Endothelial cell of umbilical vein (primary cell): ENCODE measurements around the gene BCOR. TPM values are rescaled to one million over a fixed set of nuclear protein-coding genes. Genes with fewer than 3 reads are reported as not detected.
A peak's percentile ranks its signal among the peaks of the same experiment; 100 is the strongest.

ENCODE experiments used
- BruUV-seq: library from RNA; stranded (reverse); fragments of 400-500 nt; replicated peaks from 2 replicates; lab custom pipeline; 2021; lab: Mats Ljungman, UMichigan
- CTCF ChIA-PET: fragments of 300-600, 350-600 bp; sonication (Branson Sonifier 250); formaldehyde crosslinking; loops from one replicate; lab custom pipeline; 2021; ENCODE audit warnings: antibody characterized with exemption, inconsistent platforms; lab: Charles Lee
- POLR2A ChIA-PET: fragments of 300-600, 350-600 bp; sonication (Branson Sonifier 250); formaldehyde crosslinking; loops from one replicate; lab custom pipeline; 2021; ENCODE audit warnings: antibody characterized with exemption, inconsistent platforms; lab: Charles Lee
- DNase-seq: peaks from one replicate; pipeline ENCODE4 v3.0.0-alpha.2; 2011; ENCODE audit warnings: low read depth, low spot score
- FAIRE-seq: peaks from 2 replicates; lab custom pipeline; 2011; peaks lifted over from hg19 to GRCh38; lab: Jason Lieb, UNC
- H2AFZ ChIP-seq: 2 replicates; pipeline ENCODE4 v1.6.0; 2012; ENCODE audit warnings: low read depth, low read length, control low read depth, inconsistent platforms
- H3K27ac ChIP-seq: 2 replicates; pipeline ENCODE4 v1.5.1; 2011; ENCODE audit warnings: low read depth, mild to moderate bottlenecking, control low read depth, low read length, moderate library complexity; ENCODE audit not compliant: insufficient read depth
- H3K27me3 ChIP-seq, 2 experiments: 2 replicates each; pipeline versions ENCODE4 v1.6.0 to v1.6.1; 2011; ENCODE audit warnings: low read length in 2 of 2, mixed read lengths in 1 of 2; ENCODE audit not compliant: control insufficient read depth in 2 of 2, insufficient read depth in 2 of 2
- H3K36me3 ChIP-seq, 2 experiments: 2 replicates in 1 of 2; 3 replicates in 1 of 2; pipeline ENCODE4 v1.5.1; 2011; ENCODE audit warnings: low read length in 2 of 2, mild to moderate bottlenecking in 1 of 2, moderate library complexity in 1 of 2; ENCODE audit not compliant: control insufficient read depth in 2 of 2, insufficient read depth in 2 of 2; ENCODE audit errors: extremely low read depth in 1 of 2
- H3K4me1 ChIP-seq: 3 replicates; pipeline ENCODE4 v1.5.1; 2011; ENCODE audit warnings: mild to moderate bottlenecking, low read length; ENCODE audit not compliant: control insufficient read depth, insufficient read depth; ENCODE audit errors: extremely low read depth
- H3K4me2 ChIP-seq: 2 replicates; pipeline ENCODE4 v1.6.1; 2011; ENCODE audit warnings: low read length, control low read depth, mixed read lengths; ENCODE audit not compliant: insufficient read depth
- H3K4me3 ChIP-seq, 3 experiments: fragments of 200-600 bp in 1 of 3; sonication (generic), shearing (Covaris generic) in 1 of 3; replicated peaks in 1 of 3; 2 replicates each; pipeline ENCODE4 v1.5.1; 2011 to 2016; ENCODE audit warnings: control low read depth in 3 of 3, low read length in 3 of 3, mild to moderate bottlenecking in 2 of 3, inconsistent platforms in 1 of 3, low read depth in 1 of 3, moderate library complexity in 1 of 3; ENCODE audit not compliant: insufficient read depth in 1 of 3
- H3K79me2 ChIP-seq: 2 replicates; pipeline ENCODE4 v1.6.0; 2012; ENCODE audit warnings: low read length, inconsistent platforms; ENCODE audit not compliant: control insufficient read depth, insufficient read depth
- H3K9ac ChIP-seq: replicated peaks from 2 replicates; pipeline ENCODE3; 2011; ENCODE audit warnings: low read length, control low read depth; ENCODE audit not compliant: insufficient read depth; ENCODE audit errors: extremely low read depth
- H3K9me1 ChIP-seq: replicated peaks from 3 replicates; pipeline ENCODE4 v1.6.0; 2011; ENCODE audit warnings: mild to moderate bottlenecking, low read length; ENCODE audit not compliant: control insufficient read depth, insufficient read depth; ENCODE audit errors: extremely low read depth
- H3K9me3 ChIP-seq: replicated peaks from 2 replicates; pipeline ENCODE4 v1.5.1; 2012; ENCODE audit warnings: low read length, inconsistent platforms; ENCODE audit not compliant: control insufficient read depth, insufficient read depth
- H4K20me1 ChIP-seq: replicated peaks from 2 replicates; pipeline ENCODE3; 2011; ENCODE audit warnings: mild to moderate bottlenecking, low read length; ENCODE audit not compliant: control insufficient read depth, insufficient read depth; ENCODE audit errors: extremely low read depth
- CTCF ChIP-seq, 2 donors: IDR thresholded peaks; 1 replicate in 1 of 2; 2 replicates in 1 of 2; pipeline ENCODE4 v1.5.1; 2011; ENCODE audit warnings: low read length in 2 of 2, mild to moderate bottlenecking in 2 of 2, moderate library complexity in 2 of 2, control low read depth in 1 of 2, inconsistent platforms in 1 of 2, low read depth in 1 of 2; ENCODE audit not compliant: insufficient read depth in 1 of 2; ENCODE audit errors: extremely low read depth in 1 of 2
- FOS ChIP-seq: IDR thresholded peaks from 2 replicates; pipeline ENCODE4 v1.6.1; 2011; ENCODE audit warnings: mild to moderate bottlenecking, low read length, moderate library complexity, borderline replicate concordance; ENCODE audit not compliant: insufficient read depth
- MYC ChIP-seq: IDR thresholded peaks from one replicate; pipeline ENCODE4 v1.6.1; 2011; ENCODE audit warnings: mild to moderate bottlenecking, low read depth, low read length
- POLR2A ChIP-seq: IDR thresholded peaks from 2 replicates; pipeline ENCODE4 v1.6.1; 2012; ENCODE audit warnings: low read depth, mild to moderate bottlenecking, control low read depth, low read length
- dilution Hi-C: fragments of 300-500 bp; cut with MboI; formaldehyde crosslinking; loops from one replicate; pipeline ENCODE4 v1.15.0; 2019; ENCODE audit warnings: low sequenced_read_pairs; ENCODE audit not compliant: extremely low pct_ligation_motif_present
- intact Hi-C: fragments of 100-400 bp; cut with micrococcal nuclease; formaldehyde crosslinking; loops from one replicate; pipeline ENCODE4 v1.10.0; 2022
- polyA plus RNA-seq, 4 experiments: library from polyadenylated mRNA; depleted of rRNA in 3 of 4; stranded (reverse) in 3 of 4; unstranded in 1 of 4; fragments of >200 nt; gene quantifications; 2 replicates each; pipeline versions ENCODE4 v1.2.1 to v1.2.3, GENCODE V29; 2011 to 2012; ENCODE audit warnings: missing spikeins in 1 of 4
- total RNA-seq: library from RNA; stranded (reverse); gene quantifications from 2 replicates; pipeline ENCODE4 v1.2.3, GENCODE V29; 2021

BCOR gene
- total and polyA plus RNA-seq, 2 donors (not counting 3 experiments of a cell fraction or from before 2014, with no cell fraction given) = 10.1 to 24.2 TPM

GRCh38 chrX:40083120-40083978 is 14.4 kb downstream of the BCOR start:
- no peaks in the 10 kb centered on the region for H3K36me3 ChIP-seq
- H3K27me3 ChIP-seq = no peaks in the 10 kb centered on the region
- peaks cover 9% of the 10 kb centered on the region for H3K4me1 ChIP-seq
- FAIRE-seq (no peak), DNase-seq (no peak)
- no peaks in the 10 kb centered on the region for H4K20me1 ChIP-seq
- no peak overlapping the region for H3K9ac ChIP-seq
- TF ChIP-seq FOS (no peak), MYC (no peak), CTCF (IDR thresholded peaks at IDR 0.05; ENCODE audit: extremely low read depth in 1 of 2, insufficient read depth in 1 of 2, low read depth in 1 of 2, low read length in 2 of 2) (peak in 1 of 2 donors; percentile 14), POLR2A (no peak)
- H2AFZ ChIP-seq = no peak overlapping the region
- no peaks in the 10 kb centered on the region for H3K9me3 ChIP-seq
- BruUV-seq = no TSS peak
- CTCF ChIA-PET = no interaction called here
- POLR2A ChIA-PET = no interaction called here
- no peaks in the 10 kb centered on the region for H3K9me1 ChIP-seq
- no peak overlapping the region for H3K27ac ChIP-seq
- H3K79me2 ChIP-seq = peaks cover 50% of the 10 kb centered on the region
- dilution Hi-C loops (no loop called here), intact Hi-C loops (no loop called here)
- H3K4me3 ChIP-seq = peak overlapping the region in 1 of 3 experiments; percentile 14
- H3K4me2 ChIP-seq = peak overlapping the region; percentile 18
